LHCN-M2 (cell line): ENCODE measurements around the gene NAA60. TPM values are rescaled to one million over a fixed set of nuclear protein-coding genes. Genes with fewer than 3 reads are reported as not detected.

ENCODE experiments used
- DNase-seq: peaks from one replicate; pipeline ENCODE4 v3.0.0-alpha.2; 2012; ENCODE audit warnings: low read depth
- total RNA-seq: library from RNA; depleted of rRNA; stranded (reverse); fragments of >200 nt; gene quantifications from 2 replicates; pipeline ENCODE4 v1.2.3, GENCODE V29; 2014

Gene NAA60
- total RNA-seq, 1 experiment from 2014 or later, result 10.5 TPM

DNA sequence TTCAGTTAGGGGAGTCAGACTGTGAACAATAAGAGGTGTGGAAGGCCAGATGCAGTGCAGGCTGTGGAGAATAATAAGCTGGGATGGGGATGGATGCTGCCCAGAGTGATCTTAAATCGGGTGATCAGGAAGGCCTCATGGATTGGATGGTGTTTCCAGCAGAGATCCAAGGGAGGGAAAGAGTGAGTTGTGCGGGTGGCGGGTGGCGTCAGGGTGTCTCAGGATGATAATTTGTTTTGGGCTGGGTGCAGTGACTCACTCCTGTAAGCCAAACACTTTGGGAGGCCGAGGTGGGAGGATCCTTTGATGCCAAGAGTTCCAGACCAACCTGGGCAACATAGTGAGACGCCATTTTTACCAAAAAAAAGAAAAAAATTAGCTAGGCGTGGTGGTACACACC, 65.3 kb downstream of the NAA60 start:
- no peak for DNase-seq

DNA sequence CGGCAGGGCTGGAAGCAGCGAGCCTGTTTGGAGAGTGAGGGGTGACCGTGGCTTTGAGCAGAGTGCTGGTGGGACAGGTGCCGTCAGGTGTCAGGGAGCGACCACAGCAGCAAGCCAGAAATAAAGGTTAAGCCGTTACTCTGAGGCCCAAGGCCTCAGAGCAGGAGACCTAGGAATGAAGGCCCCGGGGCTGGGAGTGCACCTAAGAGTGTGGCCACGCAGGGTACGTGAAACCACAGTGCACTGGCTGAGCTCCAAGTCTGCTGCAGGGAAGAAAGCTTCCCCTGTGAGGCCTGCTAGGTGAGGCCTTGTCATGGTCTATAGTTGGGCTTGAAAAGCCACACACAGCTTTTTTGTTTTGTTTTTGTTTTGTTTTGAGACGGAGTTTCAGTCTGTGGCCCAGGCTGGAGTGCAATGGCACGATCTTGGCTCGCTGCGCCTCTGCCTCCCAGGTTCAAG, 66.0 kb downstream of the NAA60 start:
- no peak for DNase-seq

DNA sequence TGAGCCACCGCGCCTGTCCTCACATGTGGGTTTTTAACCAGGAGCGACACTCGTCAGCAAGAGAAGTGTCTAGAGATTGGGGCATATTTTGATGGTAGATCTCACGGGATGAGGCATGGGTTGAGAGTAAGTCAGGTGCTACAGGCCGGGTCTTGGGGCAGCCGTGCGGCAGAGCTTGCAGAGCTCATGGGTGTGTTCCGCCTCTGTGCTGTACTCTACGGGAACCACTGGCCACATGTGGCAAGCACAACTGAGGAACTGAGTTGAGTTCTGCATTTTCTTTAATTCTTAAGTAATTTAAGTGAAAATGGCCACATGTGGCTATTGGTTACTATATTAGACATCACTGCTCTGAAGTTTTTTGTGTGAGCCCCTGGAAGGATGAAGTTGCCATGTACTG, 66.9 kb downstream of the NAA60 start:
- no peak for DNase-seq

DNA sequence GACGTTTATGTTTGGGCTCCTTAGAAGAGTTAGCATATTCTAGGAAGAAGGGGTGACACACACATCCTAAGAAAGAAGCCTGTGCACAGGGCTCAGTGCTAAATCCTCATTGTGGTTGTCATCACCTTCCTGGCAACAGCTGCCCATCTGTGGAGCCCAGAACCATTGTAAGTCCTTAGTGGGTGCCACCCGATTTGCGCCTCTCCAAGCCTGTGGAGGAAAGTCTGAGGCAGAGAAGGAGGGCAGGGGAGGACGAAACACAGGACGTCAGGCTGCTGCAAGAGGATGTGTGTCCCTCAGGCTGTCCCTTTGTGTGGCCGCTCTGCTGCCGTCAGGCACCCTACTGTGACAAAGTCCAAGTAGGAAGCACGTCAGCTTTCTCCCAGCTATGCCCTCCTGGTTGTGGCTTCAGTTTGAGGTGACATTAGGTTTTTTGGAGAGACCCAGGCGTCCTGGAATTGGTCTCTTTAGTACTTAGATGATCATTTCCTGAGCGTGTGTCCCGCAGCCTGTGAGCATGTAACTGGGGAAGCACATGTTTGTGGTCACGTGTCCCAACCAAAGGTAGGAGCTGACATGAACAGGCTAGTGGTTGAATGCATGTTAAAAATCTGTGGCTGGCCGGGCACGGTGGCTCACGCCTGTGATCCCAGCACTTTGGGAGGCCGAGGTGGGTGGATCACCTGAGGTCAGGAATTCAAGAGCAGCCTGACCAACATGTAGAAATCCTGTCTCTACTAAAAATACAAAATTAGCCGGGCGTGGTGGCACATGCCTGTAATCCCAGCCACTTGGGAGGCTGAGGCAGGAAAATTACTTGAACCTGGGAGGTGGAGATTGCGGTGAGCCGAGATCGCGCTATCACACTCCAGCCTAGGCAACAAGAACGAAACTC, 68.1 kb downstream of the NAA60 start:
- DNase-seq, result no peak

DNA sequence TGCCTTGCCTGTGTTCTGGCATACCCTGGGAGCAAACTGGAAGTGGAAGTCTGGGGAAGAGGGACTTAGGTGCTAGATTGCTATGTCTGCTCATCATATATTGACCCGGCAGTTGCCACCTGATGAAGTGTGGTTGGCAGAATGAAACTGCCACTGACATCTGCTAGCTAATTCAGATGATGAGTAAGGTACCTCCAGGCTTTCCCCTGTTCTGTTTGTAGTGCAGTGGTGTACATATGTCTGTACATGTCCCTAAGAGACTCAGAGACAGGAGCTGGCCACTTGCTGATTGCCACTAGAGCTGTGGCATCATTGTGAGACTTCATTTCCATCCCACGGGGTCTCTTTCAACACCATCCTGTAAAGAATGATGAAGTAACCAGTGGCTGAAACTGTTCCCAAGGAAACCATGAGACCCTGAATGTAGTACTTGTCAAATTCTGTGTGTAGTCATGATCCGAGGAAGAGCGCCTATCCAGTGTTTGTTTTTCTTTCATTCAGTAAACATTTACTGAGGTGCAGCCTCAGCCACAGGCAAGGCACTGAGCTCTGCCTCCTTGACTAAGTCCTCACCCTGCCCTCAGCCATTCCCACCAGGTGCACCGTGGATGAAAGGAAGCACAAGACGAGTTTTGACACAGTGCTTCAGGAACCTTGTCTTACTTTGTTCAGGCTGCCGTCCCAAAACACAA, 70.6 kb downstream of the NAA60 start:
- DNase-seq, result no peak

DNA sequence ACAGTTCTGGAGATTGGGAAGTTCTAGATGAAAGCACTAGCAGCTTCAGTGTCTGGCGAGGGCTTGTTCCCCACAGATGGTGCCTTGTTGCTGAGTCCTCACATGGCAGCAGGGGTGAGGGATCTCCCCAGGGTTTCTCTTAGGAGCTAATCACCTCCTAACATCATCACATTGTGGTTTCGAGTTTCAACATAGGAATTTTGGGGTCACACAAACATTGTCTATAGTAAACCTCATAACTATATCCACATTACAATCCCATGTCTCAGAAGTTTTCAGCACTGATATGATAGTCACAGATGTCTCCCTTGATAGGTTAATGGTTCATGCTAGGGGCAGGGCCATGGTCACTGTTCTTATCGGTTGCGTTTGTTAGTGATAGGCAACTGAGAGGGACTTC, 71.1 kb downstream of the NAA60 start:
- peak; percentile 73 for DNase-seq

DNA sequence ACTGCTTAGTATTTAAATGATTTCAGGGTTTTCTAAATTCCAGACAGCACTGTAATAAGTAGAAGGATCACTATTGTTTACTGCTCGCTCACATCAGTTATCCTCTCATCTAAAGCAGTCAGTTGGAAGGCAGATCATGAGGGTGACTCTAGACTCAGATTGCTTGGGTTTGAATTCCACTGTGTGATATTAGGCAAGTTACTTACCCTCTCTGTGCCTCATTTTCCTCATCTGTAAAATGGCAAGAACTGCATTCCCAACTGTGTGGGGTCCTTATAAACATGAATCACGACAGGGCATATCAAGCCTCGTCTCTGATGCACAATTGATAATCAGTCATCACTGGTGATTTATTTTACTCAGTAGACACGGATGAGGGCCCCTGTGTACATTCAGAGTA, 72.4 kb downstream of the NAA60 start:
- no peak for DNase-seq

DNA sequence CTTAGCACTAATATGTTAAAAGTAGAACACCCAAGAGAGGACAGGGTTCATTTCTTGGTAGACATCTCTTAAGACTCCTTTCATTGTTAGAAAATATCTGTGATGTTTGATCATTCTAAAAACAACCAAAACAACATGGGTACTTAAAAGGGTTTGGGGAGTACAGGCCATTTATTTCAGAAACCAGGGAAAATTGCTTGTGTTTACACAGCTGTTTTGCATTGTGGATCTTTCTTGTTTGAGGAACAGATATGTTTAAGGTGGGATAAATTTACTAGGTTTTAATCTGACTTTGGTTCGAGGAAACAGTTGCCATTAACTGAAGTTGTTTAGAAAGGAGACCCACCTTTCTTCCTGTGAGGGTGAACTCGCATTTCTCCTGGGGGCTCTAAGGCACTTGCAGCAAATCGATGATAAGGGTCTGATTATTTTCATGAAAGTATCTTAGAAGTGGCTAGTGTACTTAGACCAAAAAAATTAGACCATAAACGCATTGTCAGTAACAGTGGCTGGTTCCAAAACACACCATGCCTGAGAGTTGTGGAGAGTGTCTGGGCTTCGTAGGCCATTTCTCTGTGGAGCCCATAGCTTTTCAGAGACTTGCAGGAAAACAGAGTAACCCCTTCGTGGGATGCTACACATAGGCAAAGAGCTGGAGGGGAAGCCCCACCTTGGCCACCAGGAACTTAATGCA, 75.0 kb downstream of the NAA60 start:
- peak; percentile 32 for DNase-seq

DNA sequence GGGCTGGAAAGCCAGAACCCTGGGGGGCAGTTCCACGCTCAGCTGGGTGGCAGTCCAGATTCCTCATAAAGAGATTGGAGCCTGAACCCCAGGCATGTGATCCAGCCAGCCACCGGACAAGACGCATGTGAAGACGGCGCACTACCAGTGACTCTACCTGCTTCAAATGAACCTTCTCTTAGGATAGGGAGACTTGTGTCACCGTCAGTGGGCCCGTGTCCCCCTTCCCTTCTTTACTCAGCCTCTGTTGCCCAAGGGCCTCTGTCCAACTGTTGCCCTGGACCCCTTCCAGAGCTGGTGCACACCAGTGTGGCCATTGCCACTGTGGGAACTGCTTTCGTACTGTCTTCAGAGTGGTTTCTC, 75.5 kb downstream of the NAA60 start:
- no peak for DNase-seq

DNA sequence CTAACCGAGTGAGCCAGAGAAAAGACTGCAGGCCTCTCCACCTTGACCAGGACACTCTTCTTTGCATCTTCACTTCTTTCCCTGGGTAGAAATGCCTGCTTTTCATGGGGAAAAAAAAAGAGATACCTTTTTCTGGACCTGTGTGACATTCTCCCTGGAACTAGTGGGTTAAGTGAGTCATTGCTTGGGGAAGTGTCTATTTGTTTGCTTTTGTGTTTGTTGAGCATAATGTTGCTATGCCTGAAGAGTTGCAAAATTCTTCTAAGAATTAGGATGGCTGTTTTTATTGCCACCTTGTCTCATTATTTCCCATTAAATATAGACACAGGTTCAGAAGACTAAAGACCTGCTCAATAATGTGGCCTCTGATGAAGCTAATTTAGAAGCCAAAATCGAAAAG, 76.1 kb downstream of the NAA60 start:
- peak; percentile 31 for DNase-seq

DNA sequence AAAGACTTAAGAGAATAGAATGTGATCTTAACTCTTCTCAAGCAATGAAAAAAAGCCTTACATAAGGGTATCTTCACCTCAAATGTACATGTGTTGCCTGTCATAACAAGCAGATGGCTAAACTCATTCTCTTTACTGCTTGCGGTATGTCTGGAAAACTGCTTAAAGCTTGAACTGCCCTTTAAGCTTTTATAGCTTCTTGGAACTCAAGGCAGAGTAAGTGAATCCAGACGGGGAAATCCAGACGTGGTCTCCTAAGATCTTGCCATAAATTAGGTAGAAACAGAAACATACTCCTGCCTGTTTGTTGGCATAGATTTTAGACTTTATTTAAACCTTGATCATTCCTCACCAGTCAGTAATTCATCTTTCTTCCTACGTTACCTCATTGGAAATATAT, 76.9 kb downstream of the NAA60 start:
- no peak for DNase-seq

DNA sequence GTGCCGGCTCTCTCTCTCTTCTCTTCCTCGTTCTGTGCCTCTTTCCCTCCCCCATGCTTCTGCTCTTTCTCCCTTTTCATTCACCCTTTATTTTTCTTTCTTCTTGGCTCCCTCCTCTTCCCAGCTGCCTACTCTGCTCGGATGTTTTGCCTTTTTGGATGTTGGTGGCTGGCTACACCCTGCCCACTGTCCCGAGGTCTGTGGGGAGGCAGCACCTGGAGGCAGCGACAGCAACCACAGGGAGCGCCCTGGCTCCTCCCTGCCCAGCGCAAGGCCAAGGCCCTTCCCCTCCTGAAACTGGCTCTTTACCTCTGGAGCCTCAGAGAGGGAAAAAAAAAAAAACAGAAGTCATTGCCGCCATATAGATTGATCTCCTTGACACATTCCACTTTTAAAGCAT, 77.4 kb downstream of the NAA60 start:
- no peak for DNase-seq

DNA sequence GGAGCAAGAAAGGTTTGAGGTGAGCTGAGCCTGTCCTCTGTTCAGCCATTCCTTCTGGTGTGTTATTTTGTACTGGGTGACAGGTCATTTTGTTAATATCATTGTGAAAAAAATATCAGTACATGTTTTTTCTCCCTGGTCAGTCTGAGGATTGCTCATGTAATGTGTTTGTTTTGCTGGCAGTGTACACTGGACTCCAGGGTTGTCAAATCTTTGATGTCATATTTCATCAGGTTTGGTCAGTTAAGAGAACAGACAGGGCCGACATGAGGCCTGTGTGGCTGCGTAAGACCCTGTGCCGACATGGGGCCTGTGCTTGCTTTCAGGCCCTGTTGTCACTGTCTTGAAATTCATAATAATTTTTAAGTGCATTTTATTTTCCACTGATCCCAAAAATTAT, 79.8 kb downstream of the NAA60 start:
- no peak for DNase-seq

DNA sequence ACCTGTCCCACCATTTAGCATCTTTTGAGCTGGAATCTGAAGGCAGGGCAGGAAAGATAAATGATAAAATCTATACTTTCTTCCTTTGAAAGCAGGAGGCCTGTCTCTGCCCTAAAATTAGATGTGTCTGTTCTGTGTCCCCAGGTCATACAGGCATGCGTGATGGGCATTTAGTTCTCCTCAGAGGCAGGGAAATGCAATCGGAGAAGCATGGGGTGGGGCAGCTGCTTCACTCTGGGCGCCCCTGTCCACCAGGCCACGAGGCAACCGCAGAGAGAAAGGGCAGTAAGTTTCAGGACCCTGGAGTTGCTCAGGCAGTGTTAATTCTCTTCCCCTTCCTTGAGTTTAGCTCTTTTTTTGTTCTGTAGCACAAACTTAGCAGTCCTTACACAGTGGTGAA, 82.5 kb downstream of the NAA60 start:
- no peak for DNase-seq

DNA sequence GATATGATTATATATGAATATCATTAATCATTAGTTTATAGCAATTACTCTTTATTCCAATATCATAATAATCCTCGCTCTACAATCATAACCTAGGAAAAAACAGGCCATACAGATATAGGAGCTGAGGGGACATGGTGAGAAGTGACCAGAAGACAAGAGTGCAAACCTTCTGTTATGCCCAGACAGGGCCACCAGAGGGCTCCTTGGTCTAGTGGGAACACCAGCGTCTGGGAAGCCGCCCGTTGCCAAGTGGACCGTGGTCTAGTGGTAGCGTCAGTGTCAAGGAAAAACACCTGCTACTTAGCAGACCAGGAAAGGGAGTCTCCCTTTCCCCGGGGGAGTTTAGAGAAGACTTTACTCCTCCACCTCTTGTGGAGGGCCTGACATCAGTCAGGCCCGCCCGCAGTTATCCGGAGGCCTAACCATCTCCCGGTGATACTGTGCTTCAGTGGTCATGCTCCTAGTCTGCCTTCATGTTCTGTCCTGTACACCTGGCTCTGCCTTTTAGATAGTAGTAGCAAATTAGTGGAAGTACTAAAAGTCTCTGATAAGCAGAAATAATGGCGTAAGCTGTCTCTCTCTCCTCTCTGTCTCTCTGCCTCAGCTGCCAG, 83.8 kb downstream of the NAA60 start:
- DNase-seq, result peak; percentile 58

DNA sequence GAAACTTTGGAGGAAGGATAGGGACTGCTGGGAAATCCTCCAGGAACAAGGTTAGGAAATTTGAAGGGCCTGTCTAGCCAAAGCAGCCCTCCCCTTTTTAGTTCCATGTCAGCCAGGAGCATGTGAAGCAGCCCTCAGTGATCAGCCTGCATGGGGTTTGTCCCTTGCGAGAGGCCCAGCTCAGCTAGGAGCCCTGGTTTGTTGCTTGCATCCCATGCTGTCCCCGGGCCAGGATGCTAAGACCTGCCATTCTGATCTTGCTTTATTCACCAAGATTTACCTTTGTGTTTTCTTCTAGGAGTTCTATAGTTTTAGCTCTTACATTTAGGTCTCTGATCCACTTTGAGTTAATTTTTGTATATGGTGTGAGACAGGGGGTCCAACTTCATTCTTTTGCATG, 84.9 kb downstream of the NAA60 start:
- DNase-seq, result no peak

DNA sequence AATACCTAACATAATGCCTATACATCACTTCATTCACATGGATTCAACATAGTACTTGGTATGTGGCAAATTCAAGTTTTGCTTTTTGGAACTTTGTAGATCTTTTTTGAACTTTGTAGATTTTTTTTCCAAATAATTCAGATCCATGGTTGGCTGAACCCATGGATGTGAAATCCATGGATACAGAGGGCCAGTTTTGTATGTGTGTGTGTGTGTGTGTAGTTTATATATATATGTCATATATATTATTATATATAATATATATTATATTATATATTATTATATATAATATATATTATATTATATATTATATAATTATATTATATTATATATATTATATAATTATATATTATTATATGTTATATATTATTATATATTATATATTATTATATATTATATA, 85.7 kb downstream of the NAA60 start:
- DNase-seq, result no peak

DNA sequence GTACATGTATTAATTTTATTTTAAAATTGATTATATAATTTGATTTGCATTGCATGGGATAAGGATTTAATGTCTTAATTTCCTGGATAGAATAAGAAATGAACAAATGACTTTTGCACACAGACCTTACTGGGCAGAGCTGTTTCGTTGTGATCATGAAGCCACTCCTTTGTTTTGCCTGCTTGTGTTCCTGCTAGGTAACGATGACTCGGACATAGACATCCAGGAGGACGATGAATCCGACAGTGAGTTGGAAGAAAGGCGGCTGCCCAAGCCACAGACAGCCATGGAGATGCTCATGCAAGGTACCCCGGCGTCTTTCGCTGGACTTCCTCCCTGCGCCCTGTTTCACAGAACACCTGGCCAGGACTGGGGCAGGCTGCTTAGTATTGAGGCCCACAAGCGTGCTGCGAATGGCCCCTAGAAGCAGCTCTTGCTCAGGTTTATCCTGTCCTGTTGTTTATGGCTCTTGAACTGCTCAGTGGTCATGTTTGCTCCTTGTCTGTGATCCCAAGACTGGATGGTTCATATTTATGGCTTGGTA, 87.0 kb downstream of the NAA60 start:
- no peak for DNase-seq

DNA sequence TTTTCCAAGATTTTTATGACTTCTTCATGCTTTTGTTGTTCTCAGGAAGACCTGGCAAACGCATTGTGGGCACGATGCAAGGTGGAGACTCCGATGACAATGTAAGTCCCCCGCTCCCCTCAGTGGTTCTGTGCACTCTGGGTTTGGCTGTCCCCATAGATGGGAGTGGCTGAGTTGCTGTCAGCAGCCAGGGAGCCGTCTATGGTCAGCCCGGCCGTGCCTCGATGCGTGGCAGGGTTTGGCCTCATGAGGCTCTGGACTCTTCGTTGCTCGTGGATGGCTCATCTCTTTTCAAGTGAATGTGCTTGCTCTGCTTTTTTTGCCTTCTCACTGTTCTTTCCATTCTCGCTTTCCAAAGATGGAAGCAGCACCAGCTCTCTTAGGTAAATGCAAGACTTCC, 89.3 kb downstream of the NAA60 start:
- DNase-seq, result no peak

DNA sequence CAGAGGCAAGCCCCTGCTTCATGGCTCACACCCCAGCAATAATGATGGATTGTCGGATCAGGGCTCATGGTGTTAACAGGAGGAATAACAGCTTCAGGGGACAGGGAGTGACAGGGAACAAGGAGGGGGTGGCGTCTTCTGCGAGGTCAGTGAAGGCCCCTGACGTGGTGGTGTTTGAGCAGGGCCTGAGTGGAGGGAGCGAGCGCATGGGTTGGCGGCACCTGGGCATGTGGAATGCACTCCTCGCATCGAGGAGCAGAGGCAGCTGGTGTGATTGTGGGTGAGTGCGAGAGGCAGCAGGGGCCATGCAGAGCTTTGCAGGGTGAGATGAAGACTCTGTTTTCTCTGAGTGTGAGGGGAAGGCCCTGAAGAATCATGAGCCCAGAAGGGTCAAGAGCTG, 90.6 kb downstream of the NAA60 start:
- DNase-seq, result no peak

DNA sequence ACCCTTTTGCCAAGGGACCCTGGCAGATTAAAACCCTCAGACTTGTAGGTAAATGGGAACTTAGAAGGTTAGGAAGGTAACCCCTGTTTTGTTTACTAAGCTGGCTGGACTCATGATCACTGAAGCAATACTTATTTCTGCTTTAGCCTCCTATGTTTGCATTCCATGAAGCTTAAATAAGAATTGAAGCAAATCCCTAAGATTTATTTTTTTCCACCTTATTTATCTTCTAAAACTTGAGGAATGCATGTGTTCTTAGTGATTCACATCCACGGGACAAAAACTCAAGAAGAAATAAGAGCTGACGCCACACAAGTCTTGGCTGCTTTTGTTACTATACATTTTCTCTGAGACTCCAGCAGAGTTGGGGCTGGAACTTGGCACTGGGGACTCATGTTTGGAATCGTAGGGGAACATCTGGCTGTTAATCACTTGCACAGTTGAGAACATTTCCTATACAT, 92.8 kb downstream of the NAA60 start:
- DNase-seq, result no peak
